Measurements from ENCODE around the gene CCDC28B. TPM values are rescaled to one million over a fixed set of nuclear protein-coding genes. Genes with fewer than 3 reads are reported as not detected.

The CCDC28B gene
- polyA plus RNA-seq, 2 of the 4 experiments (the other 2 are of a cell fraction) = 1.2 to 4.4 TPM

- no peak for ATAC-seq
- no peak overlapping the region for H3K27ac ChIP-seq
- DNase-seq (ENCODE audit: low read depth in 1 of 2, low spot score in 1 of 2) = no peak
- TF ChIP-seq CEBPB (IDR thresholded peaks at IDR 0.05) = no peak
- TF ChIP-seq CBX2 (IDR thresholded peaks at IDR 0.05; ENCODE audit: borderline replicate concordance, low read depth) = no peak
- no peak for TF ChIP-seq E2F6 (IDR thresholded peaks at IDR 0.05; ENCODE audit: borderline replicate concordance, low read depth)
- TF ChIP-seq ELK1 (IDR thresholded peaks at IDR 0.05; ENCODE audit: low read depth, low read length) = no peak
- no peak for FAIRE-seq
- H3K4me1 ChIP-seq = no peaks in the 10 kb centered on the region
- ChIA-PET CTCF (interaction anchor here (0.5 to 1.1 kb wide), 4 partner anchors 9 to 277 kb away, joined by 3 to 5 read pairs (median 3); no protein-coding TSS in a partner anchor), POLR2A (interaction anchor here (0.5 to 2.2 kb wide), 2 partner anchors 13 to 278 kb away, joined by 5 to 8 read pairs; partner anchors contain the start of gene TXLNA)
- WGBS (ENCODE audit: missing lambda C conversion rate) = 98% methylated on average over 8 of the region's 8 CpGs
- H3K4me2 ChIP-seq = no peak overlapping the region
- H3K4me3 ChIP-seq = no peak overlapping the region
- no peaks in the 10 kb centered on the region for H3K9me3 ChIP-seq
These were observed 8.0 kb upstream of the CCDC28B start for GRCh38 chr1:32192220-32192948.

GRCh38 chr1:32194984-32195383, 5.4 kb upstream of the CCDC28B start:
- H3K9me3 ChIP-seq = no peaks in the 10 kb centered on the region
- no peak for FAIRE-seq

GRCh38 chr1:32195531-32195930, 4.9 kb upstream of the CCDC28B start:
- no peak overlapping the region for H3K4me3 ChIP-seq
- POLR2A ChIA-PET = interaction anchor here (0.7 kb wide), 1 partner anchor 16 kb away, joined by 3 read pairs; the partner anchor contains the start of gene TXLNA
- no peak overlapping the region for H3K4me2 ChIP-seq
- H3K9me3 ChIP-seq = no peaks in the 10 kb centered on the region
- H3K27ac ChIP-seq = no peak overlapping the region
- DNase-seq (ENCODE audit: low read depth in 1 of 2, low spot score in 1 of 2) (no peak), ATAC-seq (no peak), FAIRE-seq (no peak)
- WGBS (ENCODE audit: missing lambda C conversion rate) = 89% methylated on average over 3 of the region's 3 CpGs
- CTCF ChIA-PET = interaction anchor here (1.6 kb wide), 1 partner anchor 20 kb away, joined by 7 read pairs; no protein-coding TSS in a partner anchor
- H3K4me1 ChIP-seq = 0 out of 3 replicates have a peak, but pooled peaks cover 5% of the 10 kb centered on the region
- TF ChIP-seq RCOR1 (IDR thresholded peaks at IDR 0.05; ENCODE audit: low read depth, low read length) = no peak
- TF ChIP-seq POLR2AphosphoS2 (conservative IDR thresholded peaks at IDR 0.05; ENCODE audit: low read length) = no peak
- TF ChIP-seq EP300 (IDR thresholded peaks at IDR 0.05) = no peak
- TF ChIP-seq GATA3 (IDR thresholded peaks at IDR 0.05; ENCODE audit: borderline replicate concordance) = no peak
- TF ChIP-seq ZC3H11A (IDR thresholded peaks at IDR 0.05) = no peak
- TF ChIP-seq EHMT2 (IDR thresholded peaks at IDR 0.05; ENCODE audit: low read depth) = no peak
- no peak for TF ChIP-seq SMC3 (IDR thresholded peaks at IDR 0.05)
- TF ChIP-seq NR3C1 (IDR thresholded peaks at IDR 0.05) = no peak
- TF ChIP-seq JUN (IDR thresholded peaks at IDR 0.05) = no peak
- TF ChIP-seq E2F6 (IDR thresholded peaks at IDR 0.05; ENCODE audit: borderline replicate concordance, low read depth) = no peak
- no peak for TF ChIP-seq MAZ (IDR thresholded peaks at IDR 0.05; ENCODE audit: borderline replicate concordance, low read depth, low read length)
- TF ChIP-seq HOXB5 (CRISPR knock-in tag; IDR thresholded peaks at IDR 0.05) = no peak
- TF ChIP-seq REST (IDR thresholded peaks at IDR 0.05) = no peak

More at GRCh38 chr1:32194984-32195383, 5.4 kb upstream of the CCDC28B start:
- H3K4me2 ChIP-seq = no peak overlapping the region
- ATAC-seq (no peak), DNase-seq (ENCODE audit: low read depth in 1 of 2, low spot score in 1 of 2) (no peak)
- H3K4me3 ChIP-seq = no peak overlapping the region
- ChIA-PET POLR2A (interaction anchor here (0.7 kb wide), 1 partner anchor 16 kb away, joined by 3 read pairs; the partner anchor contains the start of gene TXLNA), CTCF (interaction anchor here (1.6 kb wide), 1 partner anchor 20 kb away, joined by 7 read pairs; no protein-coding TSS in a partner anchor)
- 100% methylated on average over 2 of the region's 6 CpGs for WGBS (ENCODE audit: missing lambda C conversion rate)
- TF ChIP-seq SMC3 (IDR thresholded peaks at IDR 0.05) (no peak), RFX5 (IDR thresholded peaks at IDR 0.05) (no peak), HEYL (CRISPR knock-in tag; IDR thresholded peaks at IDR 0.05) (no peak), EHF (CRISPR knock-in tag; IDR thresholded peaks at IDR 0.05) (no peak), BHLHE40 (IDR thresholded peaks at IDR 0.05; ENCODE audit: low read depth, low read length) (no peak), CBX2 (IDR thresholded peaks at IDR 0.05; ENCODE audit: borderline replicate concordance, low read depth) (no peak), TFCP2L1 (CRISPR knock-in tag; IDR thresholded peaks at IDR 0.05) (no peak), RAD21 (conservative IDR thresholded peaks at IDR 0.05 in 1 of 2, IDR thresholded peaks at IDR 0.05 in 1 of 2) (no peak), TP53 (CRISPR knock-in tag; IDR thresholded peaks at IDR 0.05) (no peak), RNF2 (IDR thresholded peaks at IDR 0.05; ENCODE audit: borderline replicate concordance, low read depth) (no peak), POLR2AphosphoS2 (conservative IDR thresholded peaks at IDR 0.05; ENCODE audit: low read length) (no peak), CBX8 (IDR thresholded peaks at IDR 0.05) (no peak), CHD2 (IDR thresholded peaks at IDR 0.05; ENCODE audit: low read length, partially characterized antibody) (no peak), NPAS2 (CRISPR knock-in tag; IDR thresholded peaks at IDR 0.05; ENCODE audit: borderline replicate concordance) (no peak), ESRRA (IDR thresholded peaks at IDR 0.05; ENCODE audit: borderline replicate concordance, low read length) (no peak), PHF8 (IDR thresholded peaks at IDR 0.05; ENCODE audit: borderline replicate concordance, low read depth) (no peak), MYC (IDR thresholded peaks at IDR 0.05; ENCODE audit: borderline replicate concordance, low read length) (no peak), EP300 (IDR thresholded peaks at IDR 0.05) (no peak), MAZ (IDR thresholded peaks at IDR 0.05; ENCODE audit: borderline replicate concordance, low read depth, low read length) (no peak), BCL3 (IDR thresholded peaks at IDR 0.05) (no peak)
- H3K4me1 ChIP-seq = 0 out of 3 replicates have a peak, but pooled peaks cover 4% of the 10 kb centered on the region
- H3K27ac ChIP-seq = no peak overlapping the region

Measured in A549 (cell line).